ENCODE data around the gene USF3.

The USF3 gene

DNA sequence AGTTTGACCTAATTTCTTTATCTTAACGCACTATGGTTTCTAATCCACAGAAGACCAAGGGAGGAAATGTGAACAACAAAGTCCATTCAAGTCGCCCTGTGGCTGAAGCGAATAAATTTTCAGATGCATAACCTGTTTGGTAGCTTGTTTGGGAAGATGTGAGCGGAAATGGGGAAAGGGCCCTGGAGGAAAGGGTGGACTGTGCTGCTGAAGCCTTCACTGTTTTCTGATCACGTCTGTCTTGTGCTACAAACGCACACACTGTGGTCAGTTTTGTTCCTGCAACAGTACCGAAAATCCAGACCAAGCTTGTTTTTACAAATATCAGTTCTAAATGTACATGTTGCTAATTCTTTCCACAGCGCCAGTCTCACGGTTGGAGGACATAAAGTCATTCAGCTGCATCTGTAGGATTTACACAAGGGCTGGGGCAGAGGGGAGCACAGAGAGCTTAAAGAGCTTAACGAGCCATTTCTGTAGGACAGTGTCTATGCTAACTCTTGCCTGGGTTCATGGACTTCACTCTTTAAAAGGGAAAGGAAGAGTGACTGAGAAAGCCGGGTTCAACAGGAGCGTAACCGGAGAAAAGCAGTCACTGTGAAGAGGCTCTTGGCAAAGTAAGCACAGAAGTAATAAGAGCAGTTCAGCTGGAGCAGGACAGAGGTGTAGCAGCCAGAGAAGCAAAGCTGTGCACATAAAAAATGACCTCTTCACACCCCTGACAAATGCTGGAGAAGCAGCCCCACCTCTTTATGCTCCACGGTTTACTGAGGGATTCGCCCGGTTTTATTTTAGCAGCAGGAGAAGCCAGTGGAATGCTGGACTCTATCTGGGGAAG, 66.6 kb downstream of the USF3 start:
- Histone ChIP-seq H3K9me3 (no peaks in the 10 kb centered on the region), H3K4me3 (no peak overlapping the region), H3K27me3 (ENCODE audit: low read depth) (no peaks in the 10 kb centered on the region), H3K4me1 (peaks cover 3% of the 10 kb centered on the region; the same call in 1 of the 2 replicates), H3K36me3 (replicated peaks) (no peaks in the 10 kb centered on the region)
- DNase-seq (ENCODE audit: low spot score in 2 of 2): no peak
- in situ Hi-C loops (cut with MboI; ENCODE audit: low sequenced_read_pairs): loop anchor here (10.0 kb wide), 1 partner anchor 575 kb away; no protein-coding TSS in a partner anchor

DNA sequence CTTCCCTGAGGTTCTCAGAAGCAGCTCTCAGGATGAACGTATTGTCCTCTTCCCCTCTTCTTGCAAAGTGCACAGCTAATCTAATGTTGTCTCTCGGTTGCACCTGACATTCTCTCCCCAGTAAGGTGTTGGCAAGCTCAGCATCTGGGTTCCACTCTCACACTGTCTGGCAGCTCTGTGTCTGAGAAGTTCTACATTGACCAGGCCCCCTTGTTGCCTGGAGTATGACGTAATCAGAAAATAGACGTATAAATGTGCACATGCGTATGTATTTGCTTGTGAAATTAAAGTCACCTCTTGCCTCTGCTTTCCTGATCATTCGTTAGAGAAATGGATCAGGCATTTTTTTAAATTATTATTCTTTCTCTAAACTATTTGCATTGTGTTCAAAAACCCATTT, 67.7 kb downstream of the USF3 start:
- DNase-seq (ENCODE audit: low spot score in 2 of 2): no peak
- Histone ChIP-seq H3K36me3 (replicated peaks) (no peaks in the 10 kb centered on the region), H3K4me3 (no peak overlapping the region), H3K9me3 (no peaks in the 10 kb centered on the region), H3K27me3 (ENCODE audit: low read depth) (no peaks in the 10 kb centered on the region), H3K4me1 (peaks cover 3% of the 10 kb centered on the region)
- in situ Hi-C loops (cut with MboI; ENCODE audit: low sequenced_read_pairs): no loop called here

DNA sequence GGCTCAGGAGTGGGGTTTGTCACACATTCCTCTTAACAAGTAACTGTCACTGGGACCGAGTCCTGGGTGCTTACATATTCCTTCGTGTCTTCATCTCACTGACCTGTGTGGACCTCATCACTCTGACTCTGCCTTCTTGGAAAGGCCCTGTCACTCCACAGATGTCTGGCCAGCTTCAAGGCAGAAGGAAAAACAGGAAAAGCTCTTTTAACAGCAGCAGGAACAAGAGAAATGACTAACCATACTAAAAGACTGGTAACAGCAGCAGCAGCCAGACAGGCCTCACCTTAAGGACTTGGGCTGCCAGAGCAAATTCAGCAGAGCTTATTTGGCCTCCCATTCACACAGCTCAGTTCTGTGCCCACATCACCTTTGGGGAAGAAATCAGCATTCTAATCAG, 68.1 kb downstream of the USF3 start:
- in situ Hi-C loops (cut with MboI; ENCODE audit: low sequenced_read_pairs): no loop called here
- H3K4me3 ChIP-seq: no peak overlapping the region
- H3K9me3 ChIP-seq: no peaks in the 10 kb centered on the region
- peaks cover 3% of the 10 kb centered on the region for H3K4me1 ChIP-seq
- DNase-seq (ENCODE audit: low spot score in 2 of 2): no peak
- no peaks in the 10 kb centered on the region for H3K36me3 ChIP-seq (replicated peaks)
- H3K27me3 ChIP-seq (ENCODE audit: low read depth): no peaks in the 10 kb centered on the region

DNA sequence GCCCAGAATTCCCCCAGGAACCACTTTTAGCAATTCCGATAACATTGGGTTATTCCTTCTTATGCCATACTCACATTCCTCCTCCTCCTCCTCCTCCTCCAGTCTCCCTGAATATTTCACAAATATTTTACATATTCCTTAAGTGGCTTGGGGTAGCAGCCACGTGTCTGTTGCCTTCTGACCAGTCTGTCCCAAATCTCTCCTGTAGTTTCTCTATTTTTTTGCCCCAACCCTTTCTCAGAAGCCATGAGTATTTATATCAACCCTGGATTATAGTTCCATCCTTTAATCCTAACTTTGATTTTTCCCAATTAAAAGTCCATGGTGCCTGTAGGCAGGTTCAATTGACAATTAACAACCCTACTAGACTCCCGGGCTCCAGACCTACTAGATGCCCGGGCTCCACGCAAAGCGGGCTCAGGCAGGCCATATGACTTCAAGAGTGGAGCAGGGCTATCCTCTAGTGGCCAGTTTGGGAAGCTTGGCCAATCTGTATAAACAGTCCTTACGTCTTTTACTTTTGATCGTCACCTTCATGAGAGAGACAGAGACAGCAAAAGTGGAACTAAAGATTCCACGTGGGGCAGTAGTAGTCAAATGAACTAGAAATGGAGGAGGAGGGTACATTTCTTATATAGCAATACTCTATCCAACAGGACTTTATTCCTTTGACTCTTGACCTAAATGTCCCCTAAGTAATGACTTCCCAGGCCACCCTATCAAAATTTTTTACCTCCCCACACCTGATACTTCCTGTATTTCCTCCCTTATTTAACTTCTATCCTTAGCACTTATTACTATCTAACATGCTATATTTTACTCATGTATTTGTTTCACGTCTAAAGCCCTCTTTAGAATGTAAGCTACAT, 69.7 kb downstream of the USF3 start:
- Histone ChIP-seq H3K36me3 (replicated peaks) (no peaks in the 10 kb centered on the region), H3K4me1 (peaks cover 3% of the 10 kb centered on the region), H3K27me3 (ENCODE audit: low read depth) (no peaks in the 10 kb centered on the region), H3K4me3 (no peak overlapping the region), H3K9me3 (no peaks in the 10 kb centered on the region)
- in situ Hi-C loops (cut with MboI; ENCODE audit: low sequenced_read_pairs): no loop called here
- peak; percentile 70 to 77 for DNase-seq (ENCODE audit: low spot score in 2 of 2)

DNA sequence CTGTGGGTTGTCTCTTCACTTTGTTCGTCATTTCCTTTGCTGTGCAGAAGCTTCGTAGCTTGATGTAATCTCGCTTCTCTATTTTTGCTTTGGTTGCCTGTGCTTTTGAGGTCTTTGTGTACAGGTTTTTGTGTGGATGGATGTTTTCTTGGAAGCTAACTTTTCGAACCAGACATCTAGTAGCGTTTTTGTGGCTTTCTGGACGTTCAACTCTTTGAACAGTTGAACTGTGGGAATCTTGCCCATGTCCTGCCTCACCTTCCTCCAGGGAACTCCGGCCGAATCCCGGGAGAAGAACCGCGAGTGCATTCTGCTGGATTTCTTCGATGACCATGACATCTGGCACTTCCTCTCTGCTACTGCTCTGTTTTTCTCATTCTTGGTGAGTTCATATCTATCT, 70.6 kb downstream of the USF3 start:
- Histone ChIP-seq H3K36me3 (replicated peaks) (no peaks in the 10 kb centered on the region), H3K27me3 (ENCODE audit: low read depth) (no peaks in the 10 kb centered on the region), H3K9me3 (no peaks in the 10 kb centered on the region), H3K4me1 (peaks cover 3% of the 10 kb centered on the region), H3K4me3 (no peak overlapping the region)
- no peak for DNase-seq (ENCODE audit: low spot score in 2 of 2)
- in situ Hi-C loops (cut with MboI; ENCODE audit: low sequenced_read_pairs): no loop called here

DNA sequence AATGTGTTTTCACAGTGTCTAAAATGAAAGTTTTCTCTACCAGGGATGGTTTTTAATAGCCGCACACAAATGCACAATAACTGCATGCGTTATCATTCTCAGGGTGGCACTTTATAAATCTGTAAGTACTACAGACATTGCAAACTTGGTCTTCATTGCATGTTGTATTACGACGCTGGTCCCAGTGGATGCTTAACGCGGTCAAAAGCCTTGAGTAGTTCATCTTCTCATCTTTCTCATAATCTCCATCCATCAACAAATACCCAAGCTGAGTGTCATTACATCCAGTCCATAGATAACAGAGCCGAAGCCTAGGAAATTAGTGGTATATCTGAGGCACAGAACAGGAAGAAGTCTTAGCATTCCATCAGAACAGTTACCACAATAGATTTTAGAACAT, 72.6 kb downstream of the USF3 start:
- H3K27me3 ChIP-seq (ENCODE audit: low read depth): no peaks in the 10 kb centered on the region
- peaks cover 3% of the 10 kb centered on the region for H3K4me1 ChIP-seq
- no peak for DNase-seq (ENCODE audit: low spot score in 2 of 2)
- no peaks in the 10 kb centered on the region for H3K9me3 ChIP-seq
- H3K4me3 ChIP-seq: no peak overlapping the region
- in situ Hi-C loops (cut with MboI; ENCODE audit: low sequenced_read_pairs): no loop called here
- no peaks in the 10 kb centered on the region for H3K36me3 ChIP-seq (replicated peaks)

DNA sequence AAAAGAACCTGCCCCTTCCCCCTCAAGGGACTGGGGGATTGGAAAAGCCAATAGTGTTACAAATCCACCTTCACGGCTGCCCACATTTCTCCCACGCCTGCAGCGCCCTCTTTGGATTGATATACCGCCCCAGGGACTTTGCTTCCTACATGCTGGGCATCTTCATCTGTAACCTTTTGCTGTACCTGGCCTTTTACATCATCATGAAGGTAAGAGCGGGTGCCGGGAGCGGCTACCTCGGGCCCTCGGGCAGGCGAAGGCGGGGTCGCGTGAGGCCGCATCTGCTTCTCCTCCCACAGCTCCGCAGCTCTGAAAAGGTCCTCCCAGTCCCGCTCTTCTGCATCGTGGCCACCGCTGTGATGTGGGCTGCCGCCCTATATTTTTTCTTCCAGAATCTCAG, 73.1 kb downstream of the USF3 start:
- Histone ChIP-seq H3K4me3 (no peak overlapping the region), H3K27me3 (ENCODE audit: low read depth) (no peaks in the 10 kb centered on the region), H3K4me1 (peaks cover 3% of the 10 kb centered on the region), H3K36me3 (replicated peaks) (no peaks in the 10 kb centered on the region), H3K9me3 (no peaks in the 10 kb centered on the region)
- in situ Hi-C loops (cut with MboI; ENCODE audit: low sequenced_read_pairs): no loop called here
- peak in 1 of 2 experiments; percentile 14 for DNase-seq (ENCODE audit: low spot score in 2 of 2)

DNA sequence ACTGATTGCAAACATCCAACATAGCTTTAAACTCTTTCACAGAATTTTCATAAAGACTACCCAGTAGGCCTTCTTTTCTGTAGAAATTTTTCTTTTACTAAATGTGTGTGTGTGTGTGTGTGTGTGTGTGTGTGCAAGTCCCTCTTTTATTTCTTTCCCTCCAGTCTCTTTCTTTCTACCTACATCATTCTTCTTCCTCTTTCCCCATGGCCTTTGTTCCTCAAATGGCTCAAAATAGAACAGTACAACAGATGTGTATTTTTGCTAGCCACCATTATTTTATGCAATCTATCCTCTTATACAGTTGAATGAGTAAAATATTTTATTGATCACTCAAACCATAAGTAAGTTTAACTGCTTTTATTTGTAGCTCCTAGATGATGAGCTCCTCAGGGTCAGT, 76.4 kb downstream of the USF3 start:
- Histone ChIP-seq H3K36me3 (replicated peaks) (no peaks in the 10 kb centered on the region), H3K27me3 (ENCODE audit: low read depth) (no peaks in the 10 kb centered on the region), H3K9me3 (no peaks in the 10 kb centered on the region), H3K4me1 (no peaks in the 10 kb centered on the region; the same call in 1 of the 2 replicates), H3K4me3 (no peak overlapping the region)
- in situ Hi-C loops (cut with MboI; ENCODE audit: low sequenced_read_pairs): no loop called here
- no peak for DNase-seq (ENCODE audit: low spot score in 2 of 2)

DNA sequence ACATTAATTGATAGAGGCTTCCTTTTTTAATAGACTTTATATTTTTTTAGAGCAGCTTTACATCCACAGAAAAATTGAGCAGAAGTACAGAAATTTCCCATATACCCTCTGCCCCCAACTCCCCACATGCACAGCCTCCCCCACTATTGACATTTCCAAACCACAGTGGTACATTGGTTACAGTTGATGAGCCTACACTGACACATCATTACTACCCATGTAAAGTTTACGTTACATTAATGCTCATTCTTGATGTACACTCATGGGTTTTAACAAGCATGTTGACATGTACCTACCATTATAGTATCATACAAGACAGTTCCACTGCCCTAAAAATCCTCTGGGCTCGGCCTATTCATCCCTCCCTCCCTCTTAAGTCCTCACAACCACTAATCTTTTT, 78.7 kb downstream of the USF3 start:
- Histone ChIP-seq H3K9me3 (no peaks in the 10 kb centered on the region), H3K4me1 (no peaks in the 10 kb centered on the region), H3K4me3 (no peak overlapping the region), H3K36me3 (replicated peaks) (no peaks in the 10 kb centered on the region), H3K27me3 (ENCODE audit: low read depth) (no peaks in the 10 kb centered on the region)
- no peak for DNase-seq (ENCODE audit: low spot score in 2 of 2)
- in situ Hi-C loops (cut with MboI; ENCODE audit: low sequenced_read_pairs): no loop called here

DNA sequence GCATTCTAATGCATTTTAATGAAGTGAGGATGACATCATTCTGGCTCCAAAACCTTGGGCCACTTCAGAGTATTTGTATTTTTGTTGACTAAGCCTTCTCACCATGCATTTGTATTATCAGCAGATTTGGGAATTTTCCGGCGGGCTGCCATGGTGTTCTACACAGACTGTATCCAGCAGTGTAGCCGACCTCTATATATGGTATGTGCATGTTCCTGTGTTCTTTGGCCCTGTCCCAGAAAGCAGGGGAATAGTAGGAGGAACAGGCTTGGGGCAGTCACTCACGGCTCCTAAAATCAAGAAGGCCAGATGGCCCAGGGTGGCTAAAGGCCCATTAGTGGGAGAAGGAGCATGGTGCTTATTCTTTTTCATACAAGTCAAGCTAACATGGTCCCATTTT, 80.5 kb downstream of the USF3 start:
- Histone ChIP-seq H3K36me3 (replicated peaks) (no peaks in the 10 kb centered on the region), H3K4me1 (no peaks in the 10 kb centered on the region), H3K9me3 (no peaks in the 10 kb centered on the region), H3K4me3 (no peak overlapping the region), H3K27me3 (ENCODE audit: low read depth) (no peaks in the 10 kb centered on the region)
- DNase-seq (ENCODE audit: low spot score in 2 of 2): no peak
- in situ Hi-C loops (cut with MboI; ENCODE audit: low sequenced_read_pairs): no loop called here

DNA sequence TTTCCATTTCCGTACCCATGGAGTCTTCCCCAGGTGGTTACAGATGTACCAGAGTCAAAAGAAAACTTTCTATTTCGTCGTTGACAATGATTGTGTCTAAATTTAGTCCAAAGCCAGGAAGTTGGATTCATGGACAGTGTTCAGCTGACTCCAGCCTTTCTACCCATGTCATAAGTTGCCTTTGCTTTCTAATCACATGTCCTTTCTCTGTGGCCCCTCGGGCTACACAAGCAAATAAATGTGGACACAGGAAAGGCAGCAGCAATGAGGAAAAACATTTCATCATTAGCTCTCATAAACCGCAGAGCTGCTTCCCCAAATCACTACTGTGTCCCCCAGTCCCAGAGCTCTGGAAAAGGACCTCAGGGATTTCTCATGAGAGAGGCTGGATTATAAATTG, 82.0 kb downstream of the USF3 start:
- no peak overlapping the region for H3K4me3 ChIP-seq
- no peak for DNase-seq (ENCODE audit: low spot score in 2 of 2)
- no peaks in the 10 kb centered on the region for H3K36me3 ChIP-seq (replicated peaks)
- no peaks in the 10 kb centered on the region for H3K9me3 ChIP-seq
- H3K27me3 ChIP-seq (ENCODE audit: low read depth): no peaks in the 10 kb centered on the region
- in situ Hi-C loops (cut with MboI; ENCODE audit: low sequenced_read_pairs): no loop called here
- no peaks in the 10 kb centered on the region for H3K4me1 ChIP-seq

DNA sequence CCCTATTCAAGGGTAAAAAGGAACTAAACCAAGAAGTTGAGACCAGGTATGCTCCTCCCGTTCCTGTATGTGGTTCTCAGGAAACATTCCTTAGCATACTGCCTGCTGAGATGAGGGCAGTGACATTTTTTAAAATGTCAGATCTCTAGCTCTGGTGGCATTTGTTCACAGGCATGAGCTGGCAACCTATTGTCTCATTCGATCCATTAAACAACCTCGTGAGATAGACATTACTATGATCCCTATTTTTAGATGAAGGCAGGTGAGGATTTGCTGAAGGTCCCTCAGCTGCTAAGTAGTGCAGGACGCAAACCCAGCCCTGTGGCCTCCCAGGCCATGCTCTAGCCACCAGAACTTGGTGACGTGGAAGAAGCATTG, 89.2 kb downstream of the USF3 start:
- no peak for DNase-seq (ENCODE audit: low spot score in 2 of 2)
- Histone ChIP-seq H3K27me3 (ENCODE audit: low read depth) (no peaks in the 10 kb centered on the region), H3K36me3 (replicated peaks) (no peaks in the 10 kb centered on the region), H3K4me1 (peaks cover 12% of the 10 kb centered on the region), H3K4me3 (no peak overlapping the region), H3K9me3 (no peaks in the 10 kb centered on the region)
- in situ Hi-C loops (cut with MboI; ENCODE audit: low sequenced_read_pairs): no loop called here

DNA sequence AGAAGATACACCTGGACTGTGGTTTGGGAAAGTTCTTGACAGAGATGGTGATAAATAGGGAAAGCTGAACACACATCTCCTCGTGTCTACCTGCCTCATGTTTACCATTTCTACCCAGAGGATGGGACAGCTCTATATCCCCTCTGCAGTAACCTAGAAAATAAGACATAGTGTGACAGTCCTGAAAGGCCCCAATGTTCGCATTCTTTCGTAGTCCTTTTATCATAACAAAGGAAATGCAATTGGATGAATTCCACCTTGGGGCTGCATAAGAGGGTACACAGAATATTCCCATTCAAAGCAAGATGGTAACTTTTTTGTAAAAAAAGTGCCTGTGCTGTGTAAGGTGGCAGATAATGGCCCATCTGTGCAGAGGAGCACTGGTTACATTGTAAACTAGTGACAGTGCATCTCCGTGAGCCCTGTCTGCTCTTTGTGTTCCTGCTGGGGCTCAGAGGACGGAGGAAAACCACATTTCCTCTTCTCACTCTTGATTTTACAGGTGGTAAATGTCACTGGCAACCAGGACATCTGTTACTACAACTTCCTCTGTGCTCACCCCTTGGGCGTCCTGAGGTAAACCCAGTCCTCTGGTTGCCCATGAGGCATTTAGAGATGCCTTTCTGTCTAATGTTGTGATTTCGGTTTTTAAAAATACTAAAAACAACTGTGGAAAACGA, 89.8 kb downstream of the USF3 start:
- Histone ChIP-seq H3K4me1 (peaks cover 12% of the 10 kb centered on the region), H3K27me3 (ENCODE audit: low read depth) (no peaks in the 10 kb centered on the region), H3K4me3 (no peak overlapping the region), H3K36me3 (replicated peaks) (no peaks in the 10 kb centered on the region), H3K9me3 (no peaks in the 10 kb centered on the region)
- peak; percentile 26 to 68 for DNase-seq (ENCODE audit: low spot score in 2 of 2)
- in situ Hi-C loops (cut with MboI; ENCODE audit: low sequenced_read_pairs): no loop called here

DNA sequence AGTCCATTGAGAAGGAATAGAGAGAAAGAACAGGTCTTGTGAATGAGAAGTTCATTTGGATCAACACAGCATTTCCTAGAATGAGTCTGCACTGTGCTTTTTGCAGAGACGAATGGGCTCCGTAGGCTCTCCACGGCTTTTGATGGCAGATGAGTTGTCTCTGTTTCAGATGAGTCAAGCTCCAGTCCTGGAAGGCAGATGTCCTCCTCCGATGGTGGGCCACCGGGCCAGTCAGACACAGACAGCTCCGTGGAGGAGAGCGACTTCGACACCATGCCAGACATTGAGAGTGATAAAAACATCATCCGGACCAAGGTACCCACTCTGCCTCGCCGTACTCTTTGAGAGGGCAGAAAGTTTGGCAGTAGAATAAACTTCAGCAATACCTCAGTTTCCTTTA, 93.6 kb downstream of the USF3 start:
- no peak for DNase-seq (ENCODE audit: low spot score in 2 of 2)
- Histone ChIP-seq H3K27me3 (ENCODE audit: low read depth) (no peaks in the 10 kb centered on the region), H3K4me3 (no peak overlapping the region), H3K36me3 (replicated peaks) (no peaks in the 10 kb centered on the region), H3K4me1 (peaks cover 12% of the 10 kb centered on the region), H3K9me3 (no peaks in the 10 kb centered on the region)
- in situ Hi-C loops (cut with MboI; ENCODE audit: low sequenced_read_pairs): no loop called here
